Fibroblast of lung (primary cell): ENCODE measurements around the gene GLMP. TPM values are rescaled to one million over a fixed set of nuclear protein-coding genes. Genes with fewer than 3 reads are reported as not detected.

Source experiments
- DNase-seq, 2 donors: peaks; one replicate each; pipeline versions ENCODE4 v3.0.0 to v3.0.0-alpha.2; 2010; ENCODE audit warnings: low read depth in 2 of 2
- H2AFZ ChIP-seq: 2 replicates; pipeline ENCODE4 v1.5.1; 2012; ENCODE audit warnings: low read length, control low read depth, inconsistent platforms
- H3K27ac ChIP-seq: 2 replicates; pipeline ENCODE4 v1.5.1; 2011; ENCODE audit warnings: low read length, control low read depth; ENCODE audit not compliant: insufficient read depth
- H3K27me3 ChIP-seq: 2 replicates; pipeline ENCODE4 v1.5.1; 2011; ENCODE audit warnings: mild to moderate bottlenecking, low read length; ENCODE audit not compliant: control insufficient read depth, insufficient read depth
- H3K36me3 ChIP-seq: 2 replicates; pipeline ENCODE4 v1.5.1; 2011; ENCODE audit warnings: low read length; ENCODE audit not compliant: control insufficient read depth, insufficient read depth
- H3K4me1 ChIP-seq: 2 replicates; pipeline ENCODE4 v1.5.1; 2011; ENCODE audit warnings: low read length; ENCODE audit not compliant: control insufficient read depth, insufficient read depth; ENCODE audit errors: extremely low read depth
- H3K4me2 ChIP-seq: 2 replicates; pipeline ENCODE4 v1.5.1; 2011; ENCODE audit warnings: low read length, control low read depth; ENCODE audit not compliant: insufficient read depth; ENCODE audit errors: extremely low read depth
- H3K4me3 ChIP-seq, 4 experiments: fragments of 200-600 bp in 1 of 4; sonication (generic) in 1 of 4; replicated peaks in 1 of 4; 2 replicates each; pipeline ENCODE4 v1.5.1; 2011 to 2016; ENCODE audit warnings: low read length in 4 of 4, low read depth in 3 of 4, mild to moderate bottlenecking in 3 of 4, control low read depth in 2 of 4, inconsistent platforms in 1 of 4, mixed read lengths in 1 of 4; ENCODE audit not compliant: insufficient read depth in 1 of 4; ENCODE audit errors: control extremely low read depth in 1 of 4
- H3K79me2 ChIP-seq: 2 replicates; pipeline ENCODE4 v1.5.1; 2012; ENCODE audit warnings: mild to moderate bottlenecking, low read length, inconsistent platforms; ENCODE audit not compliant: control insufficient read depth, insufficient read depth
- H3K9ac ChIP-seq: 2 replicates; pipeline ENCODE4 v1.5.1; 2011; ENCODE audit warnings: mild to moderate bottlenecking, low read length, control low read depth; ENCODE audit not compliant: insufficient read depth
- H3K9me3 ChIP-seq: 2 replicates; pipeline ENCODE4 v1.5.1; 2012; ENCODE audit warnings: low read depth, low read length; ENCODE audit not compliant: control insufficient read depth, insufficient read depth
- H4K20me1 ChIP-seq: 2 replicates; pipeline ENCODE4 v1.5.1; 2011; ENCODE audit warnings: low read length; ENCODE audit not compliant: control insufficient read depth, insufficient read depth; ENCODE audit errors: extremely low read depth
- EZH2 ChIP-seq: IDR thresholded peaks from 2 replicates; pipeline ENCODE4 v1.5.1; 2012; ENCODE audit warnings: low read length, control low read depth, mild to moderate bottlenecking; ENCODE audit errors: missing control alignments
- polyA plus RNA-seq, 2 donors: library from polyadenylated mRNA; depleted of rRNA in 1 of 2; stranded (reverse) in 1 of 2; unstranded in 1 of 2; fragments of >200 nt; gene quantifications; 2 replicates each; pipeline ENCODE4 v1.2.1, GENCODE V29; 2011 to 2012; ENCODE audit warnings: missing spikeins in 1 of 2
- total RNA-seq: library from RNA; depleted of rRNA; stranded (reverse); fragments of >200 nt; gene quantifications from 2 replicates; pipeline ENCODE4 v1.2.1, GENCODE V29; 2014
- TF ChIP-seq, protein P1 (sequence below), 2 donors: IDR thresholded peaks in 1 of 2; conservative IDR thresholded peaks in 1 of 2; 1 replicate in 1 of 2; 2 replicates in 1 of 2; pipeline ENCODE4 v1.5.1; 2011 to 2012; ENCODE audit warnings: low read length in 2 of 2, control low read depth in 1 of 2, inconsistent platforms in 1 of 2, low read depth in 1 of 2, mild to moderate bottlenecking in 1 of 2

Gene GLMP
- total and polyA plus RNA-seq, 2 donors (not counting 1 experiment from before 2014, with no cell fraction given) = 40.4 to 93.5 TPM

DNA sequence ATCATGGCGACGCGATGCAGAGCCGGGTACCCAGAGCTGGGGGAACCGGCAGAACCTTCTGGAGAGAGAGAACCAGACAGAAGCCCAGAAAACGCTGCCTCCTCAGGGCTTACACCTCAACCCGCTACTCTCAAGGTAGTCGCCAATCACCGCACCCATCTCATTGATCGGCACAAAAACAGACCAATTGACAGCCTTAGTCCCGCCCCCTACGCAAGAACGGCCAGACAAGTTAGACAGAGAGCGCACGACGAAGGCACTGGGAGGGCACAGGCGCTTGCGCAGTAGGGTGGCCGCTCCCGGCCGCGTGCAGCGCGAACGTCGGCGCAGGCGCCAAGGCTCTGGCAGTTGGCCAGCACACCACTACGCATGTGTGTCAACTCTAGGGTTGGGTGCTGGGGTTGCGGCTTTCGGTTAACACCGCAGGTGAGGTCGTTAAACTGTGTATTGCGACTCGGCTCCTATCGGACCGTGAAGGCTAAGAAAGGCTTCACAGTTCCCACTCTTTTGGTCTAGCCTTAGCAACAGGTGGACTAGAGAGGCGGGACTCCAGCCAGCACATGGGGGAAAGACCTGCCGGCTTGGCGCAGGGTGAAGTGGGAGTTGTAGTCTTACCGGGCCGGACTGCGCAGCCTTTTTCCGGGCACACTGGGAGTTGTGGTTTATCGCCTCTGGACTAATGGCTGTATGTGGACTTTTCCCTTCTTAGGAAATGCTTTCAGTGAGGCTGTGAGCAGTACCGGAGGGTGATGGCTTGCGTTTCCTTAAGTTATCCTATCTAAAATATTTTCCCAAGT, 42.9 kb upstream of the GLMP start, which contains the start of the genes CCT3 and TSACC:
Gene CCT3 (minus strand): TSS at position 113 of the 797 bp plus-strand sequence. CDS start 108 bp downstream, at position 5.
Gene TSACC (plus strand): TSS at position 347 of the 797 bp plus-strand sequence. CDS start 1,232 bp downstream, outside the sequence.
- TF ChIP-seq, protein P1, sequence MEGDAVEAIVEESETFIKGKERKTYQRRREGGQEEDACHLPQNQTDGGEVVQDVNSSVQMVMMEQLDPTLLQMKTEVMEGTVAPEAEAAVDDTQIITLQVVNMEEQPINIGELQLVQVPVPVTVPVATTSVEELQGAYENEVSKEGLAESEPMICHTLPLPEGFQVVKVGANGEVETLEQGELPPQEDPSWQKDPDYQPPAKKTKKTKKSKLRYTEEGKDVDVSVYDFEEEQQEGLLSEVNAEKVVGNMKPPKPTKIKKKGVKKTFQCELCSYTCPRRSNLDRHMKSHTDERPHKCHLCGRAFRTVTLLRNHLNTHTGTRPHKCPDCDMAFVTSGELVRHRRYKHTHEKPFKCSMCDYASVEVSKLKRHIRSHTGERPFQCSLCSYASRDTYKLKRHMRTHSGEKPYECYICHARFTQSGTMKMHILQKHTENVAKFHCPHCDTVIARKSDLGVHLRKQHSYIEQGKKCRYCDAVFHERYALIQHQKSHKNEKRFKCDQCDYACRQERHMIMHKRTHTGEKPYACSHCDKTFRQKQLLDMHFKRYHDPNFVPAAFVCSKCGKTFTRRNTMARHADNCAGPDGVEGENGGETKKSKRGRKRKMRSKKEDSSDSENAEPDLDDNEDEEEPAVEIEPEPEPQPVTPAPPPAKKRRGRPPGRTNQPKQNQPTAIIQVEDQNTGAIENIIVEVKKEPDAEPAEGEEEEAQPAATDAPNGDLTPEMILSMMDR (conservative IDR thresholded peaks at IDR 0.05 in 1 of 2, IDR thresholded peaks at IDR 0.05 in 1 of 2; ENCODE audit: low read depth in 1 of 2, low read length in 2 of 2) = no peak
- TF ChIP-seq EZH2 = no peak
- Histone ChIP-seq H3K4me2 (peak within 1 kb of the TSS; percentile 70), H3K27me3 (no peaks in the 10 kb centered on the region), H3K36me3 (peaks cover 9% of the 10 kb centered on the region), H4K20me1 (no peaks in the 10 kb centered on the region), H3K4me3 (peak within 1 kb of the TSS; percentile 75 to 97 (median 94)), H3K27ac (peak within 1 kb of the TSS; percentile 82), H2AFZ (peak within 1 kb of the TSS; percentile 95), H3K9me3 (no peaks in the 10 kb centered on the region), H3K4me1 (no peaks in the 10 kb centered on the region), H3K79me2 (peaks cover 36% of the 10 kb centered on the region), H3K9ac (peak within 1 kb of the TSS; percentile 43)
- peak; percentile 100 for DNase-seq

DNA sequence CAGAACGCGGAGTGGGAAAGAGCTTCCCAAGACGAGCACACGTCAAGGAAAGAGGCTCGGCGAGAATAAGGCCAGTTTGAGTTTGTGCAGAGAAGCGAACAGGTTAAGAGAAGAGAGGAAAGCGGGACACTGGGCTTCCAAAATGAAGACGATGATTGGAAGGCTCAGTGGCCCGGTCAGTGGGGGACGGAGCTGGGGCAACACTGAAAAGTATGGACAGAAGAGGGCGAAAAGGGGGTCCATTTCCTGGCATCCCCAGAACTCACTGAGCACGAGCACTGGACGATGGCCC, 42.4 kb upstream of the GLMP start:
- Histone ChIP-seq H3K4me3 (peak overlapping the region; percentile 75 to 97 (median 94)), H3K4me2 (peak overlapping the region; percentile 70), H4K20me1 (no peaks in the 10 kb centered on the region), H3K4me1 (no peaks in the 10 kb centered on the region), H3K9me3 (no peaks in the 10 kb centered on the region), H3K27me3 (no peaks in the 10 kb centered on the region), H3K9ac (peak overlapping the region; percentile 43), H2AFZ (peak overlapping the region; percentile 79), H3K79me2 (peaks cover 36% of the 10 kb centered on the region), H3K36me3 (peaks cover 10% of the 10 kb centered on the region), H3K27ac (peak overlapping the region; percentile 82)
- DNase-seq = no peak
- TF ChIP-seq, protein P1 (conservative IDR thresholded peaks at IDR 0.05 in 1 of 2, IDR thresholded peaks at IDR 0.05 in 1 of 2; ENCODE audit: low read depth in 1 of 2, low read length in 2 of 2) = peak in 1 of 2 donors; percentile 14
- TF ChIP-seq EZH2 = no peak

DNA sequence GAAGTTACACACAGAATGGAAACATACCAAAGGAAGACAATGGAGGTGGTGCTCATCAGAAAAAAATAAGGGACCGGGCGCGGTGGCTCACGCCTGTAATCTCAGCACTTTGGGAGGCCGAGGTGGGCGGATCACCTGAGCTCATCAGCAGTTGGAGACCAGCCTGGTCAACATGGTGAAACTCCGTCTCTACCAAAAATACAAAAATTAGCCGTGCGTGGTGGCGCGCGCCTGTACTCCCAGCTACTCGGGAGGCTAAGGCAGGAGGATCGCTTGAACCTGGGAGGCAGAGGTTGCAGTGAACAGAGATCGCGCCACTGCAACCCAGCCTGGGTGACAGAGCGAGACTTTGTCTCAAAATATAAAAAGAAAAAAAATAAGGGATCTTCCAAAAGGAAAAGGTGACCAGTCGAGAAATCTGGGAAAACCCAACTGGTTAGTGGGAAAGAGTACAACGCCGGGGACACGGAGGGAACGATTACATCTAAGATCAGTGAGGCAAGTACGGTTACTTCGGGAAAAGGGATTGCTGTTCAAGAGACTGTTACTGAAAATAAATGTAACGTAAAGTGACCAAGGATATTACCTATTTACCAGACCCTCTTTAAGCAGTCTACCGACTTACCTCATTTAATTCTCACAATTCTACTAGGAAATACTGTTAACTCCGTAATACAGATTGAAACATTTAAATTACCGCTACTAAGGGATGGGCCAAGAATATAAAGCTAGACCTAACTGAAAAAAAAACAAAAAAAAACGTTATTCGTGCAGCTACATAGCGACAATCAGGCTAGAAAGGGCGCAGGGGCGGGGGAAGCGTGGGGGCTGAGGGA, 41.8 kb upstream of the GLMP start:
- H3K9ac ChIP-seq = peak overlapping the region; percentile 43
- H2AFZ ChIP-seq = peak overlapping the region; percentile 79
- H4K20me1 ChIP-seq = no peaks in the 10 kb centered on the region
- no peaks in the 10 kb centered on the region for H3K27me3 ChIP-seq
- peaks cover 37% of the 10 kb centered on the region for H3K79me2 ChIP-seq
- H3K36me3 ChIP-seq = peaks cover 13% of the 10 kb centered on the region
- no peaks in the 10 kb centered on the region for H3K4me1 ChIP-seq
- H3K4me2 ChIP-seq = peak overlapping the region; percentile 70
- peak overlapping the region; percentile 75 to 97 (median 94) for H3K4me3 ChIP-seq
- no peak for TF ChIP-seq EZH2
- TF ChIP-seq, protein P1 (conservative IDR thresholded peaks at IDR 0.05 in 1 of 2, IDR thresholded peaks at IDR 0.05 in 1 of 2; ENCODE audit: low read depth in 1 of 2, low read length in 2 of 2) = no peak
- peak in 1 of 2 donors; percentile 9 for DNase-seq
- no peaks in the 10 kb centered on the region for H3K9me3 ChIP-seq
- peak overlapping the region; percentile 82 for H3K27ac ChIP-seq
